ENCODE results near the gene RBBP5.

- TF ChIP-seq CTCF (IDR thresholded peaks at IDR 0.05; ENCODE audit: low read depth, low read length), result no peak
- no peak for TF ChIP-seq EZH2phosphoT487 (IDR thresholded peaks at IDR 0.05; ENCODE audit: low read depth)
These were observed 2.9 kb upstream of the RBBP5 start for GRCh38 chr1:205124726-205125125.
